KBM-7 (cell line): ENCODE data around the gene TELO2.

Experiments
- DNase-seq: peaks from one replicate; pipeline ENCODE4 v3.0.0-alpha.2; 2015
- in situ Hi-C: fragments of 300-500 bp; cut with MboI; formaldehyde crosslinking; loops from 2 replicates; pipeline ENCODE4 v1.14.3; 2020; ENCODE audit warnings: low sequenced_read_pairs, low pct_unique_long_range_greater_than_20kb, mixed read lengths

The TELO2 gene

DNA sequence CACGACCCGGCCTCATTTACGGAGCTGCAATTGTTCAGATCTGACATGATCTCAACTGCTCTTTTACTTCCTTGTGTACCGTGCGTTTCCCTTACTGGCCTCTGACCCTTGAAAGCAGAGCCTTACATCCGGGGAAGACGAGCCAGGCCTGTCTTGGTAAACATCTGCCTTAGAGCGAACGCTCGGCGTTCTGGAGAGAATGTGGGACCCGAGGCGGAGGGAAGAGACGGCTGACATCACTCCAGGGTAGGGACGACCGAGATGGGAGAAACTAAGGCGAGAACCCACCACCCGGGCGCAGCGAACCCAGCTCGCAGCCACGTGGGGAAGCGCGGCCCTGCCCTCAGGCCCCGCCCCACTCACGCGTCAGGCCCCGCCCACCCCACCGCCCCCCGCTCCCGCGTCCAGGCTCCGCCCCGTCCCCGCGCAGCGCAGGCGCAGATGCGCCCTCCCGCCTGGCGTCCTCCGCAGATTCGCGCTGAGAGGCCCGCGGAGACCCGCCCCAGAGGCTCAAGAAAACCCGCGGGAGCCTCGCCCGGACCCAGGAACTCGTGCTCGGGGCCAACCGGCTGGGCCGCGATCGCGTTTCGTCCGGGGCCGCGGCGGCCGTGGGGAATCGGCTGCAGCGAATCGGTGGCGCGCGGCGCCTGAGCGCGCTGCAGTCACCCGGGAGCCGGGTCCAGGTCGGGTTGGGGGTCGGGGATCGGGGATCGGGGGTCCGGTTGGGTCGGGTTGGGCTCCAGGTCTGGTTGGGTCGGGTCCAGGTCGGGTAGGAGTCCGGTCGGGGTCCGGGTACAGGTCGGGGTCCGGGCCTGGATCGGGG is at the start of gene TELO2:
TSS of gene TELO2 (plus strand) at position 438 of the 823 bp plus-strand sequence. CDS start 922 bp downstream, outside the sequence.
- in situ Hi-C loops: no loop called here

DNA sequence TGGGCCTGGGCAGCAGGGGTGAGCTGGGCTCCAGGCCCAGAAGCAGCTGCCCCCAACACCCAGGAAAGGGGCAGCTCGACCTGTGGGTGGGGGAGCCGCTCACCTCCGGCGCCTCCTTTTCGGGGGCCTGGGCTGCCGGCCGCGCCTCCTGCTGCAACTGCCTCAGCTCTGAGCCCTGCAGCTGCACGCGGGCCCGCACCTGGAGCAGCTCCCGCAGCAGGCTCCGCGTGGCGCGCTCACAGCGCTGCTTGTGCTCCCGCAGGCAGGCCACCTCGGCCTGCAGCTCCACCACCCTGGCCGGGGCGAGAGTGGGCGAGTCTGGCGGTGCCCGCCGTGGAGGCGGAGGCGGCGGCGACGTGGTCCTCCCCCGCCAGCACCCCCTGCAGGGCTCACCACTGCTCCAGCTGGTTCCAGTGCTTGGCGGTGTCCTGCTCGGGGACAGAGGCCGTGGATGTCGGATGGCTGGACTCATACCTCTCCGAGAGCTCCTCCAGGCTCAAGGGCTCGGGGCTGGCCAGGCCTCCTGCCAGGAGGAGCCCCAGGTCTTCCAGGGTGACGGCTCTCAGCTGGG is 49.7 kb upstream of the TELO2 start:
- in situ Hi-C loops: no loop called here
- DNase-seq: no peak

More for the DNA sequence above, at the start of gene TELO2:
- peak; percentile 82 for DNase-seq

DNA sequence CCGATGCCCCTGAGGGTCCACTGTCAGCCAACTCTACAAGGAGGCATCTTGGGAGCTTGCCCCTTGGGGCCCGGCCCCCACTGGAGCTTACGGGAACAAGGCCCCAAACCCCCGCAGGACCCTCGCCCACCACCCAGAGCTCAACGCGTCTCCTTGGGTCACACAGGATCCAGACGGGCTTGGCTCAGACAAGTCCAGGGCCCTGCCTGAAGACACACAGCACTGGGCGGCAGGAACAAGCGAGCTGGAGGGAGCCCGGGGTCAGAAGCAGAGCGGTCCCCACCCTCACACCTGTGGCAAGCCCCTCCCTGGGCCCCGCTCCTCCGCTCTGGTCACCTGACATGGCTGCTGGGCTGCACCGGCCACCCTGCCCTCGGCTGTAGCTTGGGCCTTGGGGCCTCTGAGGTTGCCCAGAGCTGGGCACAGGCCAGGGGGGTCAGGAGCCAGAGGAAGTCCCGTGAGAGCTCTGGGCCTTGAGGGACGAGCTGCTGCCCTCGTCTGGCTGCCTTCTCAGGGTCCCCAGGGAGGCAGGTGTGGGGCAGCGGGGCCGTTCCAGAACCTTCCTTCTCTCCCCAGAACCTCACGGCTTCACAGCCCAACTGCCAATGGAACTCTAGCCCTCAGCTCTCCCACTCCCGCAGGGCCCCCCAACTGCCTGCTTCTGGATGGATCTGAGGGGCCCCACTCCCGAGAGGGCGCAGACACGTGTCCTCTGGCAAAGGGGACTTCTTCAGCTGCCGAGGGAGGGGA is 49.0 kb upstream of the TELO2 start, which contains the start of gene CCDC154:
TSS of gene CCDC154 (minus strand) at position 577 of the 750 bp plus-strand sequence. CDS start at position 343, 234 bp downstream.
- in situ Hi-C loops: no loop called here

GRCh38 chr16:1444730-1445517 is 48.2 kb upstream of the TELO2 start:
- in situ Hi-C loops: no loop called here
- DNase-seq: no peak

More for the DNA sequence above, 49.0 kb upstream of the TELO2 start, which contains the start of gene CCDC154:
- DNase-seq: no peak

DNA sequence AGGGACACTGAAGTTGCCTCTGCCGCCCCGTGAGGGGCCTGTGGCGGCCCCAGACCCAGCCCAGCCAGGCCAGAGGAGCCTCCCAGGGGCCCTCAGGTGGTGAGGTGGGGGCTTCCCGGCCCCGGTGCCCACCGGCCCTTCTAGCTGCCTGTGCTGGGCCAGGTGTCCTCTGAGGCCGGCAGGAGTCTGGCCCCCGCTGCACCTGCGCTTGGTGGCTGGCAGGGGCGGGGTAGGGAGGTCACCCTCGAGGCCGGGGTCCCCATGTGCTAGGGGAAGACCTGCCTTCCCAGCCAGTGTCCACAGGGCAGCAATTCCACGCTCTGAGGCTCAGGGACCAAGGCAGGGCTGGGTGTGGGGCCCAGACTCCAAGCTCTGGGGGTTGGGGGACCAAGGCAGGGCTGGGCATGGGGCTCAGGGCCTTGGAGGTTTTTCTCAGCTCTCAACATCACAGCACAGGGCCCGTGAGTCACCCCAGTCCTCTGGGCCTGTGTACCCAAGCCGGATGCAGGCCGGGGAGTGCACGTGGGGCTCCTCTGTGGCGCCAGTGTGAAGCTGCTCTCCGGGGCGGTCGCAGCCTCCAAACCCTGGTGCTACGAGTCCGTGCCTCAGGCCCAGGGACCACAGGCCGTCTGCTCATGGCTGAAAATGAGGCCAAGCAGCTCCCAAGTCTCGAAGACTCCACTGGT is 47.5 kb upstream of the TELO2 start:
- in situ Hi-C loops: no loop called here
- no peak for DNase-seq

DNA sequence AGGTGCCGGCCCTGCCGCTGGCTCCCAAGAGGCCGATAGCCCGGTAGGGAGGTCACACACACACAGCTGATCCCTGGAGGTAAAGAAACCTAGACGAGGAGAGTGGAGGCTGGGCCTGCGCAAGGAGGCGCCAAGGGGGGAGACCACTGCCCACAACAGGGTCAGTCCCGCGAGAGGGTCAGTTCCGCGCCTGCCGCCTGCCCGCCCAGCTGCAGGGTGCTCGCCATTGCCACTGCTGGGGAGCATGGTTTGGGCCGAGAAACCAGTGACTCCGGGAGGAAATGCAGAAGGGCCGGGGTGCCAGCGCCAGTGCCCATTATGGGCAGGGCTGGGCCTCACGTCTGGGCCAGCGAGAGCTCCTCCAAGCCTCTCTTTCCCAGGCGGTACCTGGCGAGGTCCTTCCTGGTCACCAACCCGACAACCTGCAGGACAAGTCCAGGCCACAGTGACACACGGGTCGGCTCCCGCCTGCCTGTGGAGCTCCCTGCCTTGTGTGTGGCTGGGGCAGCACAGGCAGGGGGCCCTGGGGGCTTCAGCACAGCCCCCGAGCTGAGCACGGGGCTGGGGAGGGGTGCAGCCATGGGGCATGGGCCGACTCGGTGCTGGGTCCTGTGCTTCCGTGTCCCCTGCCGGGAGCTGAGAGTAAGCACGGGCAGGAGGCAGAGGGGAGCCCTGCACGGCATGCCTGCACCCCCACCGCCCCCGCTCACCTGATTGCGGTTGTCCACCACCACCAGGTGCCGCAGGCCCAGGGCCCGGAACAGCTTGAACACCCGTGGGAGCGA is 46.7 kb upstream of the TELO2 start:
- in situ Hi-C loops: no loop called here
- no peak for DNase-seq

GRCh38 chr16:1447965-1448364 is 45.2 kb upstream of the TELO2 start:
- in situ Hi-C loops: no loop called here
- no peak for DNase-seq

GRCh38 chr16:1448536-1449116 is 44.5 kb upstream of the TELO2 start:
- in situ Hi-C loops: no loop called here
- no peak for DNase-seq

DNA sequence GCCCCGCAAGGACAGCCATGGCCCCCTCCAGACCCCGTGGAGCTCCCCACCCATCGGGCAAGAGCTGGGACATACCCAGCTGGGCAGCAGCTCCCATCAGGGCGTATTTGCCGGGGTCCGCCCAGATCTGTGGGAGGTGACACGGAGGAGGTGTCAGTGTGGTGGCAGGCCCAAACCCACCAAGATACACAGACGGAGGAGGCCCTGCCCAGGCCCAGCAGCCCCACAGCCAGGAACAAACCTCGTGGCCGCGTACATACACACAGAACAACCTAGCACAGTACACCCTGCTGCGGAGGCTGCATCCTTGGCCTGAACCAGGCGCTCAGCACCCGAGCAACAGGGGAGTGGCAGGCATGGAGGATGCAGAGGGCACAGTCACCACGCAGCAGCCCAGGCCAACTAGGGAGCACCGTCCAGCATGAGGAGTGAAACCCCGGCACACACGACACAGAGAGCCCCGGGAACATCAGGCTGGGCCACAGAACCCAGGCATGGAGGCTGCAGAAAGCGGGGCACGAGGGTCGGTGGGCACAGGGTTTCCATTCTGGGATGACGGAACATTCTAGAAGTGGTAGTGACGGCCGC is 43.9 kb upstream of the TELO2 start:
- DNase-seq: no peak
- in situ Hi-C loops: no loop called here

- in situ Hi-C loops: no loop called here
These were observed 42.9 kb upstream of the TELO2 start for GRCh38 chr16:1450218-1450617.

GRCh38 chr16:1450841-1451240 is 42.3 kb upstream of the TELO2 start:
- no peak for DNase-seq

More at GRCh38 chr16:1450218-1450617, 42.9 kb upstream of the TELO2 start:
- no peak for DNase-seq

DNA sequence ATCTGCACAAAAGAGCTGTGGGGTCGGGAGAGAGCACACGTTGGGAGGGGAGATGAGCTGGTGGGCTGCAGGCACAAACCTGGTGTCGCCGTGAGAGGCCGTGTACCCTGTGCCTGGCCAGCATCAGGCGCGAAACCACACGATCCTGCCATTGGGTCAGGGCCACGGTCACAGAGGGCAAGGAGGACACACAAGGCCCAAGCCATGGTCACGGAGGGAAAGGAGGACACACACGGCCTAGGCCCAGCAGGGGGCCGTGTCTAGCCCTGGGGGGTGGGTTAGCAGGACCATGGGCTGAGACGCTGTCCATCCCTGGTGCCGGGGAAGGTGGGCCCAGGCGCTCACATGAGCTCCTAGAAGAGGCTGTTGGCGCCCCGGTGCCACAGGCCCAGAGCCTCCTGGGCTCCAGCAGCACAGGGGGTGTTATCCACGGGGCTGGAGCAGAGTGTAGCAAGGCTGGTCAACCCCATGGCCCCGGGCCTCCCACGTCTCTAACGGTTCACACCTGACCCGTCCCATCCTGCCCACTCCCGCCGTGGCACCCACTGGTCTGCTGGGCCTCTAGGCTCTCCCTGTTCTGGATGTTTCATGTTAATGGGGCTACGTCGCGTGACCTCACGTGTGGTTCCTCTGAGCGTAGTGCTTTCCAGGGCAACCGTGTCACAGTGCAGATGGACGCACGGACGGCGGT is 41.3 kb upstream of the TELO2 start:
- no peak for DNase-seq
- in situ Hi-C loops: no loop called here

More at GRCh38 chr16:1450841-1451240, 42.3 kb upstream of the TELO2 start:
- in situ Hi-C loops: no loop called here

- in situ Hi-C loops: no loop called here
- DNase-seq: no peak
These were observed 40.6 kb upstream of the TELO2 start for GRCh38 chr16:1452530-1452929.

DNA sequence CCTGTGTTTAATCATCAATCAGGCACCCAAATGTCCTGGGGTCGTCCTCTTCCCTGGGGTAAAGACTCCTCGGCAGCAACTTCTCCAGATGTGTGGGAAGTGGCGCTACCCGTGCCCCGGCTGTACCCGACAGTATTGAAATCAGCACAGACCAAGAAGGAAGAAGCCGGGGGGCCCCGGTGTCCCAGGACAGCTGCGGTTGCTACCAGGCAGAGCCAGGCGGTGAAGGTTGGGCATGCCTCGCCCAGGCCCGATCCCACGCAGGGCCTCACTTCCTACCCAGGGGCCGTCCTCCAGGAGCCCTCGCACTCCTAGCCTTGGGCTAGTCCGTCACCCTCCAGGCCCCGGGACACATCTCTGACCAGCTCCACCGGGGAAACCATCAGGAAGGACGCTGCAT is 39.8 kb upstream of the TELO2 start:
- DNase-seq: no peak
- in situ Hi-C loops: no loop called here

DNA sequence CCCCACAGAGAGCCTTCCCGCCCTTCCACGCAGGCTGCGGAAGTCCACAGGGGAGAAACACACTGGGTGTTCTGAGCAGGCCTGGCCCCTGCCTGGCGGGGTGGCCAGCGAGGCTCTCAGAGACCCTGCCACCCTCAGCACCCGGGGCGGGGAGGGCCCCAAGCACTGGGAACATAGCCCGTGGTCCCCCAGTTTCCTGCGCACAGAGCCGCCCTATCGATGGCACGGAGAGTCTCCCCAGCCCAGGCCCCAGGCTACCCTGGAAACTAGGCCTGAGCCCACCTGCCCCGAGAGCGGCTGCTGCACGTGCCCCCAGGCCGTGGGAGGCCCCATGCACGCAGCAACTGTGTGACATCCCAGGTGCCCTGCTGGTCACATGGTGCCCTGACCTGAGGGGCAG is 38.6 kb upstream of the TELO2 start:
- DNase-seq: no peak
- in situ Hi-C loops: no loop called here
